Left cardiac atrium (tissue), 2 donors: ENCODE data around the gene WDR27. TPM values are rescaled to one million over a fixed set of nuclear protein-coding genes. Genes with fewer than 3 reads are reported as not detected.

Experiments used
- total RNA-seq, 2 donors: library from RNA; stranded (reverse); fragmentation: NEBNext Ultra II Directional; extraction: Animal tissue kit (Norgen Biotek cat#: 25700); gene quantifications; one replicate each; pipeline ENCODE4 v1.2.1, GENCODE V29; 2021
- donor health status: DM: no; HTN: yes; CAD: no; lungs with severe emphysema.
- donor health status: DM: yes; HTN: yes; CAD: no.

WDR27 gene
- total RNA-seq, 2 donors from 2014 or later, result 12.3 to 12.9 TPM

Other genes starting within 250 kb of the WDR27 start
- gene C6orf120, start 97 bp upstream of the WDR27 start, total RNA-seq, result 10 to 100 TPM; 17.8 to 18.6 TPM
- 10 to 100 TPM; 49.7 to 59.0 TPM for gene PHF10, start 22.5 kb upstream of the WDR27 start, total RNA-seq
- 1 to 10 TPM in 1 of 2 donors, under 1 TPM in 1; 0.59 to 1.1 TPM for gene DYNLT2, start 49.5 kb upstream of the WDR27 start, total RNA-seq
- gene ERMARD, start 49.6 kb upstream of the WDR27 start, total RNA-seq, result 10 to 100 TPM; 10.5 to 11.3 TPM